B cell (primary cell): ENCODE data around the gene DDIT4.

Experiments used
- EZH2 ChIP-seq: IDR thresholded peaks from 2 replicates; pipeline ENCODE4 v1.6.1; 2012; ENCODE audit warnings: borderline replicate concordance, low read depth, mild to moderate bottlenecking, moderate library complexity, low read length; ENCODE audit not compliant: insufficient read depth, poor library complexity, severe bottlenecking
- TF ChIP-seq, protein P1 (sequence below): fragments of 200-600 bp; IDR thresholded peaks from one replicate; pipeline ENCODE4 v1.8.0; 2022; ENCODE audit warnings: antibody characterized with exemption, mild to moderate bottlenecking

DNA sequence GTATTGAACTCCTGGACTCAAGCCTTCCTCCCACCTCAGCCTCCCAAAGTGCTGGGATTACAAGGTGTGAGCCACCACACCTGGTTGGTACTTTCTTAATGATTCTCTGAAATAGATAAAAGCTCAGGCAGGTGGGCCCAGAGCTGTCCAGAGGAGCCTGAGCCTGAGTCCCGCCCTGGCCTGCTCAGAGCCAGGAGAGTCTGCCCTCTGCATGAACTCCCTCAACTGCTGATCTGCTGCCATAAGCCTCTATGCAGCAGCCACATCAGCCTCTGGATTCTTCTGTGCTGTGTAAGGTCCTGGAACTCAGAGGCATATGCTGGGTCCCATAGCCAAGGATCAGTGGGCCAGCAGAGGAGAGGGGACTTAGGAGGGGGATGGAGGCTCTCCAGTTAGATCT is 23.1 kb upstream of the DDIT4 start:
- TF ChIP-seq, protein P1, sequence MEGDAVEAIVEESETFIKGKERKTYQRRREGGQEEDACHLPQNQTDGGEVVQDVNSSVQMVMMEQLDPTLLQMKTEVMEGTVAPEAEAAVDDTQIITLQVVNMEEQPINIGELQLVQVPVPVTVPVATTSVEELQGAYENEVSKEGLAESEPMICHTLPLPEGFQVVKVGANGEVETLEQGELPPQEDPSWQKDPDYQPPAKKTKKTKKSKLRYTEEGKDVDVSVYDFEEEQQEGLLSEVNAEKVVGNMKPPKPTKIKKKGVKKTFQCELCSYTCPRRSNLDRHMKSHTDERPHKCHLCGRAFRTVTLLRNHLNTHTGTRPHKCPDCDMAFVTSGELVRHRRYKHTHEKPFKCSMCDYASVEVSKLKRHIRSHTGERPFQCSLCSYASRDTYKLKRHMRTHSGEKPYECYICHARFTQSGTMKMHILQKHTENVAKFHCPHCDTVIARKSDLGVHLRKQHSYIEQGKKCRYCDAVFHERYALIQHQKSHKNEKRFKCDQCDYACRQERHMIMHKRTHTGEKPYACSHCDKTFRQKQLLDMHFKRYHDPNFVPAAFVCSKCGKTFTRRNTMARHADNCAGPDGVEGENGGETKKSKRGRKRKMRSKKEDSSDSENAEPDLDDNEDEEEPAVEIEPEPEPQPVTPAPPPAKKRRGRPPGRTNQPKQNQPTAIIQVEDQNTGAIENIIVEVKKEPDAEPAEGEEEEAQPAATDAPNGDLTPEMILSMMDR, result no peak
- TF ChIP-seq EZH2, result no peak
